Caco-2 (cell line): ENCODE results near the gene GNG7. TPM values are rescaled to one million over a fixed set of nuclear protein-coding genes. Genes with fewer than 3 reads are reported as not detected.

ENCODE experiments used
- BruUV-seq: library from RNA; stranded (reverse); fragments of 400-500 nt; replicated peaks from 2 replicates; lab custom pipeline; 2021; lab: Mats Ljungman, UMichigan
- CTCF ChIA-PET: fragments of 300-600 bp; sonication (Branson Sonifier 250); formaldehyde crosslinking; loops from one replicate; lab custom pipeline; 2022; ENCODE audit warnings: antibody characterized with exemption; lab: Charles Lee
- POLR2A ChIA-PET: fragments of 300-600 bp; sonication (Branson Sonifier 250); formaldehyde crosslinking; loops from one replicate; lab custom pipeline; 2022; ENCODE audit warnings: antibody characterized with exemption; lab: Charles Lee
- DNase-seq, 2 experiments: peaks; one replicate each; pipeline versions ENCODE4 v3.0.0 to v3.0.0-alpha.2; 2020 to 2022
- H3K27me3 ChIP-seq: replicated peaks from 2 replicates; pipeline ENCODE4 v1.6.0; 2011; ENCODE audit warnings: low read length; ENCODE audit not compliant: control insufficient read depth, insufficient read depth
- H3K36me3 ChIP-seq: 2 replicates; pipeline ENCODE4 v1.5.1; 2011; ENCODE audit warnings: low read length; ENCODE audit not compliant: control insufficient read depth, insufficient read depth
- H3K4me1 ChIP-seq: fragments of 250-450 bp; sonication (Bioruptor Pico); 2 replicates; pipeline ENCODE4 v1.5.1; 2020; ENCODE audit warnings: mild to moderate bottlenecking
- H3K4me3 ChIP-seq: 2 replicates; pipeline ENCODE4 v1.5.1; 2011; ENCODE audit warnings: low read depth, mild to moderate bottlenecking, control low read depth, low read length
- H3K9me3 ChIP-seq: fragments of 250-450 bp; sonication (Bioruptor Pico); 2 replicates; pipeline ENCODE4 v1.5.1; 2020; ENCODE audit warnings: mild to moderate bottlenecking, moderate library complexity
- H3K27ac Mint-ChIP-seq: one replicate; pipeline ENCODE4 v1.8.0; 2022; ENCODE audit warnings: mixed read lengths; ENCODE audit not compliant: unreplicated experiment
- H3K27me3 Mint-ChIP-seq: one replicate; pipeline ENCODE4 v1.8.0; 2022; ENCODE audit warnings: mixed read lengths; ENCODE audit not compliant: insufficient read depth, unreplicated experiment
- H3K36me3 Mint-ChIP-seq: one replicate; pipeline ENCODE4 v1.8.0; 2022; ENCODE audit warnings: mild to moderate bottlenecking, mixed read lengths; ENCODE audit not compliant: insufficient read depth, unreplicated experiment
- H3K4me1 Mint-ChIP-seq: one replicate; pipeline ENCODE4 v1.8.0; 2022; ENCODE audit warnings: low read depth, mixed read lengths; ENCODE audit not compliant: unreplicated experiment
- H3K4me3 Mint-ChIP-seq: one replicate; pipeline ENCODE4 v1.8.0; 2022; ENCODE audit warnings: mild to moderate bottlenecking, moderate library complexity, mixed read lengths; ENCODE audit not compliant: unreplicated experiment
- H3K9me3 Mint-ChIP-seq: one replicate; pipeline ENCODE4 v1.8.0; 2022; ENCODE audit warnings: mixed read lengths; ENCODE audit not compliant: unreplicated experiment
- intact Hi-C: fragments of 100-400 bp; cut with micrococcal nuclease; formaldehyde crosslinking; loops from one replicate; pipeline ENCODE4 v1.10.0; 2022; ENCODE audit not compliant: unreplicated experiment
- total RNA-seq: library from RNA; stranded (reverse); gene quantifications from 2 replicates; pipeline ENCODE4 v1.2.3, GENCODE V29; 2022
- TF ChIP-seq, protein P1 (sequence below), 2 experiments: fragments of 200-600 bp in 1 of 2; IDR thresholded peaks; 1 replicate in 1 of 2; 2 replicates in 1 of 2; pipeline versions ENCODE4 v1.5.1 to v1.8.0; 2011 to 2022; ENCODE audit warnings: antibody characterized with exemption in 1 of 2, control low read depth in 1 of 2, inconsistent platforms in 1 of 2, low read depth in 1 of 2, low read length in 1 of 2, mild to moderate bottlenecking in 1 of 2, moderate library complexity in 1 of 2; ENCODE audit not compliant: insufficient read depth in 1 of 2, severe bottlenecking in 1 of 2, unreplicated experiment in 1 of 2

The GNG7 gene
- total RNA-seq, 1 experiment from 2014 or later, result 0.43 TPM

DNA sequence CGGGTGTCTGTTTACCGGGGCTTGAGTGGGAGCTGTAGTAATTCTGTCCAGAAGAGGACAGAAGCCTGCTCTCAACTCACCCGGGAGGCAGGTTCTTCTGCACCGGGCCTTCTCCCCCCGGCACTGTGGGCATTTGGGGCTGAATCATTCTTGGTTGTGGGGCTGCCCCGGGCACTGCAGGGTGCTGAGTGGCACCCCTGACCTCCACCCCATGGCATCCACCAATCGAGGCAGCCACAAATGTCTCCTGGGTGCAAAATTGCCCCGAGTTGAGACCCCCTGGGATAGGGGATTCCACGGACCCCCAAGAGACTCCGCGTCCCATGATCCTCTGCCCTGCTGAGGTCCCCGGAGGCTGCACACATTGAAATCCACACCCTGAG is 68.8 kb downstream of the GNG7 start:
- Mint-ChIP-seq H3K36me3 (no peaks in the 10 kb centered on the region), H3K9me3 (peaks cover 11% of the 10 kb centered on the region), H3K4me3 (no peak overlapping the region), H3K4me1 (peaks cover 4% of the 10 kb centered on the region), H3K27ac (no peak overlapping the region), H3K27me3 (peaks cover 3% of the 10 kb centered on the region)
- intact Hi-C loops, result no loop called here
- DNase-seq, result no peak
- Histone ChIP-seq H3K4me1 (peaks cover 5% of the 10 kb centered on the region; the same call in 1 of the 2 replicates), H3K9me3 (peaks cover 10% of the 10 kb centered on the region; the same call in 1 of the 2 replicates), H3K36me3 (no peaks in the 10 kb centered on the region), H3K27me3 (no peaks in the 10 kb centered on the region), H3K4me3 (no peak overlapping the region)
- BruUV-seq, result no TSS peak
- ChIA-PET CTCF (no interaction called here), POLR2A (no interaction called here)
- TF ChIP-seq, protein P1, sequence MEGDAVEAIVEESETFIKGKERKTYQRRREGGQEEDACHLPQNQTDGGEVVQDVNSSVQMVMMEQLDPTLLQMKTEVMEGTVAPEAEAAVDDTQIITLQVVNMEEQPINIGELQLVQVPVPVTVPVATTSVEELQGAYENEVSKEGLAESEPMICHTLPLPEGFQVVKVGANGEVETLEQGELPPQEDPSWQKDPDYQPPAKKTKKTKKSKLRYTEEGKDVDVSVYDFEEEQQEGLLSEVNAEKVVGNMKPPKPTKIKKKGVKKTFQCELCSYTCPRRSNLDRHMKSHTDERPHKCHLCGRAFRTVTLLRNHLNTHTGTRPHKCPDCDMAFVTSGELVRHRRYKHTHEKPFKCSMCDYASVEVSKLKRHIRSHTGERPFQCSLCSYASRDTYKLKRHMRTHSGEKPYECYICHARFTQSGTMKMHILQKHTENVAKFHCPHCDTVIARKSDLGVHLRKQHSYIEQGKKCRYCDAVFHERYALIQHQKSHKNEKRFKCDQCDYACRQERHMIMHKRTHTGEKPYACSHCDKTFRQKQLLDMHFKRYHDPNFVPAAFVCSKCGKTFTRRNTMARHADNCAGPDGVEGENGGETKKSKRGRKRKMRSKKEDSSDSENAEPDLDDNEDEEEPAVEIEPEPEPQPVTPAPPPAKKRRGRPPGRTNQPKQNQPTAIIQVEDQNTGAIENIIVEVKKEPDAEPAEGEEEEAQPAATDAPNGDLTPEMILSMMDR (IDR thresholded peaks at IDR 0.05; ENCODE audit: insufficient read depth in 1 of 2, low read depth in 1 of 2, low read length in 1 of 2, severe bottlenecking in 1 of 2, unreplicated experiment in 1 of 2), result no peak

DNA sequence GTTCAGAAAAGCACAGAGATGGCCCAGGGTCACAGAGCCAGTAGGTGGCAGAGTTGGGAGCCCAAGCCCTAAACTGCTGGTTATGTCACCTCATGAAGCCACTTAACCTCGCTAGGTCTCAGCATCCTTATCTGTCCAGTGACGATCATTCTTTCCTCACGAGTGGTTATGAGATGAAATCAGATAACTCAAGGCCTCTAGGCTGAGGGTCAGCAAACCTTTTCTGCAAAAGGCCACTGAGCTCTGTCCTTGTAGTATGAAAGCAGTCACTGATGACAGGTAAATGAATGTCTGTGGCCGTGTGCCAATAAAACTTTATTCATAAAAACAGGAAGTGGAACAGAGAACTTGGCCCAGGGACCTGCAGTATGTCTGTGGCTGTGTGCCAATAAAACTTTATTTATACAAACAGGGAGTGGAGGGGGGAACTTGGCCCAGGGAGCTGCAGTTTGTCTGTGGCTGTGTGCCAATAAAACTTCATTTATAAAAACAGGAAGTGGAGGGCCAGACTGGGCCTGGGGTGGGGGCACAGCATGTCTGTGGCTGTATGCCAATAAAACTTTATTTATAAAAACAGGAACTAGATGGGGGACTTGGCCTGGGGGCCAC is 71.2 kb downstream of the GNG7 start:
- Mint-ChIP-seq H3K27me3 (no peaks in the 10 kb centered on the region), H3K36me3 (peaks cover 6% of the 10 kb centered on the region), H3K4me3 (no peak overlapping the region), H3K27ac (no peak overlapping the region), H3K9me3 (peaks cover 18% of the 10 kb centered on the region), H3K4me1 (no peaks in the 10 kb centered on the region)
- H3K9me3 ChIP-seq, result peaks cover 16% of the 10 kb centered on the region; the same call in 1 of the 2 replicates
- TF ChIP-seq, protein P1 (IDR thresholded peaks at IDR 0.05; ENCODE audit: insufficient read depth in 1 of 2, low read depth in 1 of 2, low read length in 1 of 2, severe bottlenecking in 1 of 2, unreplicated experiment in 1 of 2), result no peak
- POLR2A ChIA-PET, result no interaction called here
- H3K4me1 ChIP-seq, result no peaks in the 10 kb centered on the region
- H3K27me3 ChIP-seq, result no peaks in the 10 kb centered on the region
- no peak for DNase-seq
- intact Hi-C loops, result no loop called here
- BruUV-seq, result no TSS peak
- H3K36me3 ChIP-seq, result no peaks in the 10 kb centered on the region
- CTCF ChIA-PET, result no interaction called here
- H3K4me3 ChIP-seq, result no peak overlapping the region

DNA sequence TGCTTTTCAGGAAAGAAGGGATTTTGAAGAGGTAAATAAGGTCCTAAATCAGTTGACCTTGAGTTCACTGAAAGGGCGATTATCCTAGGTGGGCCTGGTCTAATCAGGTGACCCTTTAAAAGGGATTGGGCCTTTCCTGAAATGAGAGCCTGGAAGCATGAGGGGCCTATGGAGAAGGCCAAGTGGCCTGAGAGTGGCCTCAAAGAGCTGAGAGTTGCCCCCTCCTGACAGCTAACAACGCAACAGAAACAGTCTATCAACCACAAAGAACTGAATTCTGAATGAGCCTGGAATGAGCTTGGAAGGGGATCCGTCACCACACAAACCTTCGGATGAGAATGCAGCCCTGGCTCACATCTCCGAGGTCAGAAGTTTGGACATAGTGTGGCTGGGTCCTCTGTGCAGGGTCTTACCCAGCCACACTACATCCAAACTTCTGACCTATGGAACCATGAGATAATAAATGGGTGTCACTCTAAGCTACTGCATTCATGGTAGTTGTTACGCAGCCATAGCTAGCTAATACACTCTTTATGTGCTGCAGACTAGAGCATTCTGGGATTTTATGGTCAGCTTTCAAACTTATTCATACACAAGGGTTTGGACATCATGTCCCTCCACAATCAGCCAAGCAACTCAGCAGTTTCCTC is 72.0 kb downstream of the GNG7 start:
- H3K4me3 ChIP-seq, result no peak overlapping the region
- H3K27ac Mint-ChIP-seq, result no peak overlapping the region

More for the DNA sequence above, 72.0 kb downstream of the GNG7 start:
- Mint-ChIP-seq H3K9me3 (peaks cover 18% of the 10 kb centered on the region), H3K36me3 (peaks cover 6% of the 10 kb centered on the region), H3K27me3 (no peaks in the 10 kb centered on the region), H3K4me3 (no peak overlapping the region), H3K4me1 (no peaks in the 10 kb centered on the region)
- no TSS peak for BruUV-seq
- Histone ChIP-seq H3K27me3 (no peaks in the 10 kb centered on the region), H3K36me3 (no peaks in the 10 kb centered on the region), H3K9me3 (peaks cover 16% of the 10 kb centered on the region; the same call in 1 of the 2 replicates), H3K4me1 (no peaks in the 10 kb centered on the region)
- DNase-seq, result no peak
- intact Hi-C loops, result no loop called here
- POLR2A ChIA-PET, result no interaction called here
- CTCF ChIA-PET, result interaction anchor here (0.6 kb wide), 1 partner anchor 155 kb away, joined by 3 read pairs; the partner anchor contains the start of gene GADD45B
- TF ChIP-seq, protein P1 (IDR thresholded peaks at IDR 0.05; ENCODE audit: insufficient read depth in 1 of 2, low read depth in 1 of 2, low read length in 1 of 2, severe bottlenecking in 1 of 2, unreplicated experiment in 1 of 2), result no peak
